Measurements from ENCODE around the gene DDX17. TPM values are rescaled to one million over a fixed set of nuclear protein-coding genes. Genes with fewer than 3 reads are reported as not detected.

Gene DDX17
- total RNA-seq, 1 experiment from 2014 or later = 322 TPM

GRCh38 chr22:38523029-38523428, 16.9 kb upstream of the DDX17 start:
- POLR2A ChIA-PET = interaction anchor here (0.5 to 1.0 kb wide), 3 partner anchors 12 to 195 kb away, joined by 3 read pairs; no protein-coding TSS in a partner anchor

GRCh38 chr22:38519453-38520250, 13.5 kb upstream of the DDX17 start:
- Mint-ChIP-seq H3K4me3 (ENCODE audit: unreplicated experiment) (no peak overlapping the region), H3K27me3 (ENCODE audit: insufficient read depth, unreplicated experiment) (peaks cover 27% of the 10 kb centered on the region), H3K27ac (ENCODE audit: low read depth, unreplicated experiment) (no peak overlapping the region), H3K4me1 (ENCODE audit: insufficient read depth, unreplicated experiment) (peaks cover 5% of the 10 kb centered on the region), H3K36me3 (ENCODE audit: insufficient read depth, unreplicated experiment) (no peaks in the 10 kb centered on the region), H3K9me3 (ENCODE audit: unreplicated experiment) (no peaks in the 10 kb centered on the region)
- BruUV-seq (replicated peaks) = no TSS peak
- ChIA-PET POLR2A (interaction anchor here (1.3 kb wide), 1 partner anchor 13 kb away, joined by 3 read pairs; no protein-coding TSS in a partner anchor), CTCF (no interaction called here)
- intact Hi-C loops (cut with micrococcal nuclease) = no loop called here
- no peak for DNase-seq (ENCODE audit: unreplicated experiment)
- no peak for TF ChIP-seq CTCF (IDR thresholded peaks at IDR 0.05; ENCODE audit: unreplicated experiment)

More at GRCh38 chr22:38523029-38523428, 16.9 kb upstream of the DDX17 start:
- H3K27me3 Mint-ChIP-seq (ENCODE audit: insufficient read depth, unreplicated experiment) = peaks cover 39% of the 10 kb centered on the region
- no peak overlapping the region for H3K4me3 Mint-ChIP-seq (ENCODE audit: unreplicated experiment)
- peaks cover 5% of the 10 kb centered on the region for H3K4me1 Mint-ChIP-seq (ENCODE audit: insufficient read depth, unreplicated experiment)
- no peaks in the 10 kb centered on the region for H3K36me3 Mint-ChIP-seq (ENCODE audit: insufficient read depth, unreplicated experiment)
- intact Hi-C loops (cut with micrococcal nuclease) = no loop called here
- no TSS peak for BruUV-seq (replicated peaks)
- no peaks in the 10 kb centered on the region for H3K9me3 Mint-ChIP-seq (ENCODE audit: unreplicated experiment)
- DNase-seq (ENCODE audit: unreplicated experiment) = no peak
- TF ChIP-seq CTCF (IDR thresholded peaks at IDR 0.05; ENCODE audit: unreplicated experiment) = no peak
- H3K27ac Mint-ChIP-seq (ENCODE audit: low read depth, unreplicated experiment) = no peak overlapping the region
- CTCF ChIA-PET = interaction anchor here (0.5 to 1.0 kb wide), 3 partner anchors 43 to 241 kb away, joined by 3 to 6 read pairs (median 3); no protein-coding TSS in a partner anchor

- BruUV-seq (replicated peaks) = no TSS peak
- Mint-ChIP-seq H3K27ac (ENCODE audit: low read depth, unreplicated experiment) (no peak overlapping the region), H3K4me1 (ENCODE audit: insufficient read depth, unreplicated experiment) (peaks cover 5% of the 10 kb centered on the region), H3K4me3 (ENCODE audit: unreplicated experiment) (no peak overlapping the region), H3K27me3 (ENCODE audit: insufficient read depth, unreplicated experiment) (peaks cover 17% of the 10 kb centered on the region), H3K36me3 (ENCODE audit: insufficient read depth, unreplicated experiment) (no peaks in the 10 kb centered on the region), H3K9me3 (ENCODE audit: unreplicated experiment) (no peaks in the 10 kb centered on the region)
- DNase-seq (ENCODE audit: unreplicated experiment) = no peak
- intact Hi-C loops (cut with micrococcal nuclease) = no loop called here
- ChIA-PET POLR2A (interaction anchor here (0.6 to 1.3 kb wide), 4 partner anchors 12 to 178 kb away, joined by 3 to 4 read pairs (median 4); no protein-coding TSS in a partner anchor), CTCF (interaction anchor here (0.6 kb wide), 1 partner anchor 164 kb away, joined by 3 read pairs; no protein-coding TSS in a partner anchor)
- TF ChIP-seq CTCF (IDR thresholded peaks at IDR 0.05; ENCODE audit: unreplicated experiment) = no peak
Observed at GRCh38 chr22:38518620-38519019, 12.5 kb upstream of the DDX17 start.

- H3K36me3 Mint-ChIP-seq (ENCODE audit: insufficient read depth, unreplicated experiment) = no peaks in the 10 kb centered on the region
- H3K27ac Mint-ChIP-seq (ENCODE audit: low read depth, unreplicated experiment) = no peak overlapping the region
- H3K27me3 Mint-ChIP-seq (ENCODE audit: insufficient read depth, unreplicated experiment) = no peaks in the 10 kb centered on the region
- no peak overlapping the region for H3K4me3 Mint-ChIP-seq (ENCODE audit: unreplicated experiment)
- POLR2A ChIA-PET = no interaction called here
- no peaks in the 10 kb centered on the region for H3K9me3 Mint-ChIP-seq (ENCODE audit: unreplicated experiment)
- no TSS peak for BruUV-seq (replicated peaks)
- H3K4me1 Mint-ChIP-seq (ENCODE audit: insufficient read depth, unreplicated experiment) = no peaks in the 10 kb centered on the region
- no peak for DNase-seq (ENCODE audit: unreplicated experiment)
- no peak for TF ChIP-seq CTCF (IDR thresholded peaks at IDR 0.05; ENCODE audit: unreplicated experiment)
- intact Hi-C loops (cut with micrococcal nuclease) = no loop called here
- CTCF ChIA-PET = no interaction called here
Observed at GRCh38 chr22:38513063-38513462, 7.0 kb upstream of the DDX17 start.
